SK-N-SH treated with all-trans-retinoic acid at 6 μM for 48 hours (cell line): ENCODE measurements around the gene ADGRB2.

Experiments used
- ARNTL ChIP-seq: fragments of 450-650 bp; formaldehyde crosslinking; IDR thresholded peaks from 2 replicates; pipeline ENCODE4 v1.5.0; 2020; ENCODE audit warnings: low read depth, mild to moderate bottlenecking, moderate library complexity, borderline replicate concordance
- CREB5 ChIP-seq: fragments of 250-450 bp; sonication (Bioruptor Pico); IDR thresholded peaks from 2 replicates; pipeline ENCODE4 v1.5.1; 2020; ENCODE audit warnings: low read depth, mild to moderate bottlenecking, moderate library complexity
- ESRRG ChIP-seq: fragments of 250-450 bp; sonication (Bioruptor Pico); IDR thresholded peaks from 2 replicates; pipeline ENCODE4 v1.6.1; 2021; ENCODE audit warnings: mild to moderate bottlenecking
- ISL1 ChIP-seq: fragments of 250-450 bp; sonication (Bioruptor Pico); IDR thresholded peaks from 2 replicates; pipeline ENCODE4 v2.1.2; 2022; ENCODE audit warnings: mild to moderate bottlenecking, moderate library complexity
- RARB ChIP-seq: fragments of 250-450 bp; sonication (Bioruptor Pico); IDR thresholded peaks from 2 replicates; pipeline ENCODE4 v1.8.0; 2021; ENCODE audit warnings: mild to moderate bottlenecking, moderate library complexity
- TCF4 ChIP-seq: fragments of 250-450 bp; sonication (Bioruptor Pico); IDR thresholded peaks from 2 replicates; pipeline ENCODE4 v1.8.0; 2021; ENCODE audit warnings: mild to moderate bottlenecking, moderate library complexity, borderline replicate concordance
- TOX ChIP-seq: fragments of 250-450 bp; sonication (Bioruptor Pico); IDR thresholded peaks from 2 replicates; pipeline ENCODE4 v1.8.0; 2021; ENCODE audit warnings: mild to moderate bottlenecking, moderate library complexity, borderline replicate concordance
- ZFP3 ChIP-seq: fragments of 250-450 bp; sonication (Bioruptor Pico); IDR thresholded peaks from 2 replicates; pipeline ENCODE4 v1.5.0; 2020; ENCODE audit warnings: mild to moderate bottlenecking, moderate library complexity
- ZNF70 ChIP-seq: fragments of 450-650 bp; formaldehyde crosslinking; IDR thresholded peaks from 2 replicates; pipeline ENCODE4 v1.5.0; 2020; ENCODE audit warnings: mild to moderate bottlenecking, moderate library complexity
- TF ChIP-seq, protein P1 (sequence below): fragments of 250-450 bp; sonication (Bioruptor Pico); IDR thresholded peaks from 2 replicates; pipeline ENCODE4 v1.5.0; 2020; ENCODE audit warnings: mild to moderate bottlenecking, moderate library complexity

- no peak for TF ChIP-seq ISL1 (CRISPR knock-in tag)
- TF ChIP-seq ESRRG (CRISPR knock-in tag): no peak
- no peak for TF ChIP-seq ARNTL
- TF ChIP-seq ZNF70 (CRISPR knock-in tag): no peak
- TF ChIP-seq, protein P1, sequence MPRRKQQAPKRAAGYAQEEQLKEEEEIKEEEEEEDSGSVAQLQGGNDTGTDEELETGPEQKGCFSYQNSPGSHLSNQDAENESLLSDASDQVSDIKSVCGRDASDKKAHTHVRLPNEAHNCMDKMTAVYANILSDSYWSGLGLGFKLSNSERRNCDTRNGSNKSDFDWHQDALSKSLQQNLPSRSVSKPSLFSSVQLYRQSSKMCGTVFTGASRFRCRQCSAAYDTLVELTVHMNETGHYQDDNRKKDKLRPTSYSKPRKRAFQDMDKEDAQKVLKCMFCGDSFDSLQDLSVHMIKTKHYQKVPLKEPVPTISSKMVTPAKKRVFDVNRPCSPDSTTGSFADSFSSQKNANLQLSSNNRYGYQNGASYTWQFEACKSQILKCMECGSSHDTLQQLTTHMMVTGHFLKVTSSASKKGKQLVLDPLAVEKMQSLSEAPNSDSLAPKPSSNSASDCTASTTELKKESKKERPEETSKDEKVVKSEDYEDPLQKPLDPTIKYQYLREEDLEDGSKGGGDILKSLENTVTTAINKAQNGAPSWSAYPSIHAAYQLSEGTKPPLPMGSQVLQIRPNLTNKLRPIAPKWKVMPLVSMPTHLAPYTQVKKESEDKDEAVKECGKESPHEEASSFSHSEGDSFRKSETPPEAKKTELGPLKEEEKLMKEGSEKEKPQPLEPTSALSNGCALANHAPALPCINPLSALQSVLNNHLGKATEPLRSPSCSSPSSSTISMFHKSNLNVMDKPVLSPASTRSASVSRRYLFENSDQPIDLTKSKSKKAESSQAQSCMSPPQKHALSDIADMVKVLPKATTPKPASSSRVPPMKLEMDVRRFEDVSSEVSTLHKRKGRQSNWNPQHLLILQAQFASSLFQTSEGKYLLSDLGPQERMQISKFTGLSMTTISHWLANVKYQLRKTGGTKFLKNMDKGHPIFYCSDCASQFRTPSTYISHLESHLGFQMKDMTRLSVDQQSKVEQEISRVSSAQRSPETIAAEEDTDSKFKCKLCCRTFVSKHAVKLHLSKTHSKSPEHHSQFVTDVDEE (CRISPR knock-in tag): no peak
- TF ChIP-seq CREB5 (CRISPR knock-in tag): no peak
- TF ChIP-seq TOX: no peak
- no peak for TF ChIP-seq RARB (CRISPR knock-in tag)
- no peak for TF ChIP-seq ZFP3 (CRISPR knock-in tag)
- no peak for TF ChIP-seq TCF4 (CRISPR knock-in tag)
Measured at GRCh38 chr1:31726715-31727114, 37.4 kb downstream of the ADGRB2 start.
